NK-92 (cell line): ENCODE results near the gene WIPI1.
"Not testable (repeated sequence)": the region's sequence is repeated elsewhere in the genome, so short reads cannot be mapped to it uniquely, and the experiment has no call there.

ENCODE experiments used
- DNase-seq: peaks from one replicate; lab custom pipeline; 2025; ENCODE audit not compliant: unreplicated experiment; lab: John Stamatoyannopoulos, UW

Gene WIPI1

GRCh38 chr17:68418876-68419275, 38.4 kb downstream of the WIPI1 start:
- no peak for DNase-seq

GRCh38 chr17:68417317-68417716, 40.0 kb downstream of the WIPI1 start:
- no peak for DNase-seq

- not testable (repeated sequence) for DNase-seq
These were observed 42.4 kb downstream of the WIPI1 start for GRCh38 chr17:68414901-68415300.

- DNase-seq, result not testable (repeated sequence)
These were observed 43.4 kb downstream of the WIPI1 start for GRCh38 chr17:68413597-68414560.

GRCh38 chr17:68407656-68408055, 49.6 kb downstream of the WIPI1 start:
- DNase-seq, result not testable (repeated sequence)

- DNase-seq, result not testable (repeated sequence)
These were observed 53.5 kb downstream of the WIPI1 start for GRCh38 chr17:68403837-68404236.

- DNase-seq, result no peak
These were observed 54.2 kb downstream of the WIPI1 start for GRCh38 chr17:68403122-68403521.

GRCh38 chr17:68401288-68401687, 56.0 kb downstream of the WIPI1 start:
- DNase-seq, result no peak

- DNase-seq, result no peak
These were observed 56.9 kb downstream of the WIPI1 start for GRCh38 chr17:68400404-68400735.

GRCh38 chr17:68399638-68400403, 57.5 kb downstream of the WIPI1 start:
- no peak for DNase-seq

- no peak for DNase-seq
These were observed 58.3 kb downstream of the WIPI1 start for GRCh38 chr17:68398691-68399637.

GRCh38 chr17:68397108-68397536, 60.2 kb downstream of the WIPI1 start:
- DNase-seq, result no peak

- DNase-seq, result no peak
These were observed 60.8 kb downstream of the WIPI1 start for GRCh38 chr17:68396226-68397107.

- no peak for DNase-seq
These were observed 62.5 kb downstream of the WIPI1 start for GRCh38 chr17:68394608-68395331.

- no peak for DNase-seq
These were observed 65.6 kb downstream of the WIPI1 start for GRCh38 chr17:68391561-68392268.

- DNase-seq, result no peak
These were observed 66.3 kb downstream of the WIPI1 start for GRCh38 chr17:68390888-68391545.

GRCh38 chr17:68389041-68389440, 68.3 kb downstream of the WIPI1 start:
- no peak for DNase-seq
